ENCODE results near the gene RTEL1. TPM values are rescaled to one million over a fixed set of nuclear protein-coding genes. Genes with fewer than 3 reads are reported as not detected.
"Not testable (repeated sequence)": the region's sequence is repeated elsewhere in the genome, so short reads cannot be mapped to it uniquely, and the experiment has no call there.

The RTEL1 gene
- total RNA-seq, 1 donor from 2014 or later, result 20.1 TPM

- DNase-seq (ENCODE audit: extremely low read depth, low read depth, low spot score), result no peak
Observed at GRCh38 chr20:63664861-63665594, 6.9 kb downstream of the RTEL1 start.

- DNase-seq (ENCODE audit: extremely low read depth, low read depth, low spot score), result no peak
Observed at GRCh38 chr20:63665708-63666107, 7.6 kb downstream of the RTEL1 start.

- no peak for DNase-seq (ENCODE audit: extremely low read depth, low read depth, low spot score)
Observed at GRCh38 chr20:63667858-63668257, 9.7 kb downstream of the RTEL1 start.

GRCh38 chr20:63668351-63668750, 10.2 kb downstream of the RTEL1 start:
- no peak for DNase-seq (ENCODE audit: extremely low read depth, low read depth, low spot score)

- not testable (repeated sequence) for DNase-seq (ENCODE audit: extremely low read depth, low read depth, low spot score)
Observed at GRCh38 chr20:63671695-63672094, 13.6 kb downstream of the RTEL1 start.

- no peak for DNase-seq (ENCODE audit: extremely low read depth, low read depth, low spot score)
Observed at GRCh38 chr20:63672666-63673065, 14.6 kb downstream of the RTEL1 start.

- DNase-seq (ENCODE audit: extremely low read depth, low read depth, low spot score), result no peak
Observed at GRCh38 chr20:63673951-63674350, 15.8 kb downstream of the RTEL1 start.

- no peak for DNase-seq (ENCODE audit: extremely low read depth, low read depth, low spot score)
Observed at GRCh38 chr20:63675681-63676368, 17.7 kb downstream of the RTEL1 start.

GRCh38 chr20:63678071-63678470, 20.0 kb downstream of the RTEL1 start:
- no peak for DNase-seq (ENCODE audit: extremely low read depth, low read depth, low spot score)

GRCh38 chr20:63678667-63679465, 20.8 kb downstream of the RTEL1 start:
- no peak for DNase-seq (ENCODE audit: extremely low read depth, low read depth, low spot score)

GRCh38 chr20:63679799-63680305, 21.7 kb downstream of the RTEL1 start:
- no peak for DNase-seq (ENCODE audit: extremely low read depth, low read depth, low spot score)

- DNase-seq (ENCODE audit: extremely low read depth, low read depth, low spot score), result no peak
Observed at GRCh38 chr20:63680427-63680826, 22.3 kb downstream of the RTEL1 start.

- DNase-seq (ENCODE audit: extremely low read depth, low read depth, low spot score), result no peak
Observed at GRCh38 chr20:63680857-63681608, 22.9 kb downstream of the RTEL1 start.

- no peak for DNase-seq (ENCODE audit: extremely low read depth, low read depth, low spot score)
Observed at GRCh38 chr20:63681609-63682142, 23.6 kb downstream of the RTEL1 start.

GRCh38 chr20:63682384-63683139, 24.4 kb downstream of the RTEL1 start:
- peak; percentile 96 for DNase-seq (ENCODE audit: extremely low read depth, low read depth, low spot score)

- DNase-seq (ENCODE audit: extremely low read depth, low read depth, low spot score), result no peak
Observed at GRCh38 chr20:63685269-63686026, 27.3 kb downstream of the RTEL1 start.

- DNase-seq (ENCODE audit: extremely low read depth, low read depth, low spot score), result no peak
Observed at GRCh38 chr20:63686094-63686491, 28.0 kb downstream of the RTEL1 start.

- DNase-seq (ENCODE audit: extremely low read depth, low read depth, low spot score), result peak; percentile 81
Observed at GRCh38 chr20:63686492-63687321, 28.6 kb downstream of the RTEL1 start.
